Measurements from ENCODE around the gene CLCN4.

CLCN4 gene

DNA sequence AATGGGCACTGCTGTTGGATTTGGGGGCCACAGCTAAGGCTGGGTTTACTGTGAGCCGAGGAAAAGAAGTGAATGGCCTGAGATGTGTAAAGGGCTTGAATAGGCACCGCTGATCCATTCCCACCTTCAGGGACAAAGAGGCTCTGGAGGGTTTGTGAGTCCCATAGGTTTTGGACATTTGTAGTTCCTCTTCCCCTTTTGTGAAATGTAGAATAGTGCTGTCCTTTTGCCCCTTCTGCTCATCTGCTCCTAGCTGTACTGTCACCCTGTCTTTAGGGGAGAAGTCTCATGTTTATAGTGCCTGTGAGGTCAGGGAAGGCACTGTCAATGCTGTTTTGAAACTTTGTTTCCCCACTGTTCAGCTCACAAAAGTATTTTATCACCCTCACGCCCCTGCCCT, 26.4 kb upstream of the CLCN4 start:
- DNase-seq (ENCODE audit: low read depth in 2 of 2) = no peak

DNA sequence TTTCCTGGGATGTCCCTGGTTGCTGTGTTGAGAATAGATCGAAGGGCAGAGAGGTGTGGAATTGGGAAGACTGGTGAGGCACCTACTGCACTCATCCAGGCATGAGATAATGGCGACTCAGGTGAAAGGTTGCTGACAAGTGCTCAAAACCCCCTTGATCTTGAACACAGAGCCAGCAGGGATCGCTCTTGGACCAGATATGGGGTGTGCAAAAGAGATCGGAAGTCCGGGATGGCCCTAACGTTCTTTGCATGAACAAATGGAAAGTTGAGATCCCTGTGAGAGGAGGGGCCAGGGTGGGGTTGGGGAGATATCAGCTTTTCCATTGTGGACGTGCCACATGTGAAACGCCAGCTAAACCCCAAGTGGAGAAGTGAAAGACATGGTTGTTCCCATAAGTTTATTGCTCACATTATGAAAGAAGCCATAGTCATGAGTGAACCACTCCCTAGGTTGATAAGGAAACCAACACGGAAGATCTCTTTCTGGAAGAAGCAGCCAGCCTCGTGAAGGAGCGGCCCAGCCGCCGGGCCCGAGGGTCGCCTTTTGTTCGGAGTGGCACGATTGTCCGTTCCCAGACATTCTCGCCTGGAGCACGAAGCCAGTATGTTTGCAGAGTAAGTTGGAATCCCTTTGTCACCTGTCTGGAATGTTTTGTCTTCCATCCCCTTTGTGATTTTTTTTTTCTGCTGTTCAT, 22.6 kb upstream of the CLCN4 start:
- DNase-seq (ENCODE audit: low read depth in 2 of 2) = no peak

DNA sequence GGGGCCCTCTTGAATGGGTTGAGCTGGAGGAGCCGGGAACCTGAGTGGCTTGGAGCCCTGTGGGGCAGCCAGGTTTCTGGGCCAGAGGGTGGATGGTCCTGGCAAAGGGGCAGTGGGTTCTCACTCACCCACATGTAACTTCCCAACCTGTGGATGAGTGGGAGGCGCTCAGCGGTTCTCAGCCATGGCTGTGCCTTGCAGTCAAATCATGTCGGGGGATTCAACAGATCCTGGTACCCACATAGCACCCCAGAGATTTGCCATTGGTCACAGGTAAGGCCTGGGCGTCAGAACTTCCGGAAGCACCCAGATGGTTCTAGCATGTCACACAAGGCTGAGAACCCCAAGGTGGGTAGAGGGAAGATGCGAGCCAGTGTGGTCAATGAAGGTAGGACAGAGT, 21.9 kb upstream of the CLCN4 start:
- no peak for DNase-seq (ENCODE audit: low read depth in 2 of 2)

DNA sequence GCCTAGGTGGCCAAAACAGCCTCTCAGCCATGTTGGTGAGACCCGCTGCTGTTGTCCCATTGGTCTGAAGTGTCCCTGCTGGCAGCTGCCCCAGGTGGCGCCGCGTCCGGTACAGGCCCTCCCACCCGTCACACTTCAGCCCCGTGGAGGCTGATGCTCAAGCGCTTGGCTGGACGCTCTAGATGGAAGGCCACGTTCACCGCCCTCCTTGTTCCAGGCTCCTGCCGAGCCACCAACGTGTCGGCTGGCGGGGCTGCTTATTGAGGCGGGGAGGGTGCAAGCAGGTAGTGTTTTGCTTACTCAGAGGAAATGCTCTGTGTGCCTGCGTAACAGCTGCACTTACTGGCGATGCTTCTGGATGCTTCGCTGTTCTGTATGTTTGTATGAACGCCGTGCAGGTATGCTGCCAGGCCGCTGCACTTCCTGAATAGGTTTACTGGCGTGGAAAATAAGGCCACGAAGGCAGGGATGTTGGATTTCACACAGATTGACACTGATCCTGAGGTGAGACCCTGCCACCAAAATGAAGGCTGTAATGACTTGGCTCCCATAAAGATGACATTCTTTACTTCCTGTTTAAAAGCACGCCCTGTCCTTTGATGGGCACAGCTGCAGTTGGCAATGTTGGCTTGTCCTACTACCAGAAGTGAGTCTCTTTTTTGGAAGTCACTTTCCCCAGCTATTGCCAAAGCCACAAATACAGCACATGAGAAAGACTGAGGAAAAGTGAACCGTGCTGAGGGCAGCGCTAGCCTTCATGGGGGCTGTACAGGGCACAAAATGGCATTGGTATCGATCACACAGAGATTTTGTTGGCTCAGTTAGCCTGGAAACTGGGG, 21.0 kb upstream of the CLCN4 start:
- DNase-seq (ENCODE audit: low read depth in 2 of 2) = no peak

DNA sequence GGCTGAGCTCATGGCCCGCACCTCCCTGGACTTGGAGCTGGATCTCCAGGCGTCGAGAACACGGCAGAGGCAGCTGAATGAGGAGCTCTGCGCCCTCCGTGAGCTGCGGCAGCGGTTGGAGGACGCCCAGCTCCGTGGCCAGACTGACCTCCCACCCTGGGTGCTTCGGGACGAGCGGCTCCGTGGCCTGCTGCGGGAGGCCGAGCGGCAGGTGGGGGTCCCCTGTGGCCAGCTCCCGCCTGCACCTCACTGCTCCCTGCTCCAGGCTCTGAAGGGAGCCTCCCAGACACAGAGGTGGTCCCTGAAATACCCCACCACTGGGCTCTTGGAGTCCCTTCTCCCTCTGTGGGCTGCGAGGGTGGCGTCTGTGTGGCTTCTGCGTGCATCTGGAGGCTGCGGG, 18.0 kb upstream of the CLCN4 start:
- no peak for DNase-seq (ENCODE audit: low read depth in 2 of 2)

DNA sequence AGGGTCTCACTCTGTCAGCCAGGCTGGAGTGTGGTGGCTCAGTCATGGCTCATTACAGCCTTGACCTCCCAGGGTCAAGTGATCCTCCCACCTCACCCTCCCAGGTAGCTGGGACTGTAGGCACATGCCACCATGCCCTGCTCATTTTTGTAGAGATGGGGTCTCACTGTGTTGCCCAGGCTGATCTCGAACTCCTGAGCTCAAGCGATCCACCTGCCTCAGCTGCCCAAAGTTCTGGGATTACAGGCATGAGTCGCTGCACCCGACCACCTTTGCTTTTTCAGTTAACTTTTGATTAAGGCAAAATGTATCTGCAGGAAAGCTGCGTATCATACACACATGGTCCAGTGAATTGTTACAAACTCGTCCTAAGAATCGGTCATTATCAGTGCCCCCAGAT, 16.5 kb upstream of the CLCN4 start:
- no peak for DNase-seq (ENCODE audit: low read depth in 2 of 2)

DNA sequence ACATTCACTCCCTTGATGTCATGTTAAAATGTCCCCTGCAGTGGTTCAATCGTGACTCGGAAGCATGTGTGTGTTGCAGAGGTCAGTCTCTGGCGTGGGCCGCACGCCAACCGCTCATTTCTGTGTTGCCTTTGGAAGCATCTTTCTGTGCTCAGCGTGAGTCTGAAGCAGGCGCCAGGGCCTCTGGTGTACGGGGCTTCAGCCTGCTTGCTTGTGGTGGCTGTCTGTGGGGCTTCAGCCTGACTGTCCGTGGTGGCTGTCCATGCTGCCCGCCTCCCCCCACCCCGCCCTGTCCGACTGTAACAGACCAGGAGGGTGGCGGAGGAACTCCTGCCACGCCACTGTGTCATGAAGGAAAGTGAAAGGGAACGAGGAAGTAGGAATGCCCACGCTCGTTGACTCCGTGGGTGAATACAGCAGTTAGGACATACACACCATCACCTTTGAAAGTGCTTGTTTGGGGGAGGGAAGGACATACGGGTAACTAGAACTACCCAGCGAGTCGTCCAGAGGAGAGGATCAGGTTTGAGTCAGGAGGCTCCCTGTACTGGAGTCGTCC, 14.7 kb upstream of the CLCN4 start:
- DNase-seq (ENCODE audit: low read depth in 2 of 2) = no peak

DNA sequence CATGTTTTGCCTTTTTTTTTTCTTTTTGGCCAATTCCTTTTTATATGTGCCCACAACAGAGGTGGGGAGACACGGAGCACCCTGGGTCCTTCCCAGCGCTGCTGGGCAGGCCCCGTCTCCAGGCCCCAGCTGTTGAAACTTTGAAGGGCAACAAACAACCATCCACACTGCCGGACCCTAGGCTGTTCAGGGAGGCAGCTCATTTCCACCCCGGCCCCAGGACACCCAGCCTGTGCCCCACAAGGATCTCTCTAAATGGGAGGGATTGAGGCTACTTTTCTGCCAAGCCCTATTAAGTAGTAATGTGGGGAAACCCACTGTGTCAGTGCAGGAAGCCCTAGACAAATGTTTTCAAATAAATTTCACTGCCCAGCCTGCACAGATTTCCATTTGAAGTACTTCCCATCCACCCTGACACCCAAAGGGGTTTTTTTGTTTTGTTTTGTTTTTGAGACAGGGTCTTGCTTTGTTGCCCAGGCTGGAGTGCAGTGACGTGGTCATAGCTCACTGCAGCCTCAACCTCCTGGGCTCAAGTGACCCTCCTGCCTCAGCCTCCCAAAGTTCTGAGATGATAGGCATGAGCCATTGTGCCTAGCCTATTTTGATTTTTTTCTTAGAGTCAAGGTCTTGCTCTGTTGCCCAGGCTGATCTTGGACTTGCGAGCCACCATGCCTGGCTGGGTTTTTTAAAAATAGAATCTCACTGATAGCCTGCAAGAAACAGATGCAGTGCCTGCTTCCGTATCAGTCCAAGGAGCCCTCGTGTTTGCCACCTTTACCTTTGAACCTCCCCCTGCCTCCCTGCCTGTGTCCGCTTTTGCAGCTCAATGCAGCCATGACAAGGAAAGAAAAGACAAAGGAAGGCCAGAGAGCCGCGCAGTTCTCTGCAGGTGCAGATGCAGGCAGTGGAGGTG, 13.4 kb upstream of the CLCN4 start:
- no peak for DNase-seq (ENCODE audit: low read depth in 2 of 2)

DNA sequence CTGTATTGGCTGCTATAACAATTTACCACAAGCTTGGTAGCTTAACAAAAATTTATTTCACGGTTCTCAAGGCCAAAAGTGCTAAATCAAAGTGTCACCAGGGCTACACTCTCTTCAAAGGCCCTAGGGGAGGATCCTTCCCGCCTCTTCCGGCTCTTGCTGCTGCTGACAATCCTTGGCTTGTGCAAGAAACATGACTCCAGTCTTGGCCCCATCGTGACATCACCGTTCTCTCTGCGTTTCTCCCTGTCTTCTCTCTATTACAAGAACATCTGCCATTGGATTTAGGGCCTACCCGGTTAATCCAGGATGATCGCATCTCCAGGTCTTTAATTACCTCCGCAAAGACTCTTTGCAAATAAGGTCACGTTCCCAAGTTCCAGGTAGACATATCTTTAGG, 10.4 kb upstream of the CLCN4 start:
- DNase-seq (ENCODE audit: low read depth in 2 of 2) = no peak

DNA sequence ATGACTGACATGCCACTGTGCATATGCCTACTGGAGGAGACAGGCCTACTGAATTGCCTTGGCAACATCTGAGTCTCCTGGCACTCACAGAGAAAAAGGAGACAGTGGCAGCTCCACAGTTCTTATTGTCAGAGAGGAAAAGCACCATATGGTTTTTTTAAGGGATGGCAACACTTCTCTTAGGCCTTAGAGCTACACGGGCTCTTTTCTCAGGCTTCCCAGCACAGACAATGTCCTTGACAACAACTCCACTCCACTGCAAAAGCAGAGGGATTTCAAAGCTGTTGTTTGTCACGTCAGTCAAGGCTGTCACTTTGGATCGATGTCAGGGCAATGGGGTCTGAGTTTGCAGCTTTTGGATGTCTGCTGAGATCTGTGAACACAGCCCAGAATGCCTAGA, 4.7 kb upstream of the CLCN4 start:
- DNase-seq (ENCODE audit: low read depth in 2 of 2) = no peak

DNA sequence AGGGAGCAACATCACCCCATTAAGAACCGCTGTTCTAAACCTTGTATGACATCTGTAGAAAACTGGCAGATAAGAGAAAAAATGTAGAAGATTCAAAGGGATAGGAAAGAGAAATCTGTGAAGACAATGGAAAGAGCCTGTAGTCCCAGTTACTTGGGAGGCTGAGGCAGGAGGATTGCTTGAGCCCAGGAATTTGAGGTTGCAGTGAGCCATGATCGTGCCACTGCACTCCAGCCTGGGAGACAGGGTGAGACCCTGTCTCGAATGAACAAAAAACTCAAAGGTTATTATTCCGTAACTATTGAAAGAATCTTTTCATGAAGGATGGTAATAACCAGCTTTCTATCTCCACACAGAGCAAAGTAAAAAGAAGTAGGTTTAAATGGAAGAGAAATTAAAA, 1.6 kb upstream of the CLCN4 start:
- no peak for DNase-seq (ENCODE audit: low read depth in 2 of 2)

DNA sequence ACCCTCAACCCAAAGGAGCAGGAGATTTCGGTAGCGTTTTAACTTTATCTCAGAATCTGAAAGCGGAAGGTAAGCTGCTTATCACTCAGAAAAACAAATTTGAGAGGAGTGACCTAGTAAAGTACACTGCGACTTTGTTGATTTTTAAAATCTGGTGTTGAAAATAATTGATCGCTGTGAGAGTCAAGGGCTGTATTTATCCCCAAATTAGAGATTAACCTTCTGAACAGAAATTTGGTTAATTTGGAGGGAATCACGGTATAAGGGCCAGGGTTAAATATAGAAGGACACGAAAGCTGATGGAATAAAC, 212 bp downstream of the CLCN4 start:
- no peak for DNase-seq (ENCODE audit: low read depth in 2 of 2)

DNA sequence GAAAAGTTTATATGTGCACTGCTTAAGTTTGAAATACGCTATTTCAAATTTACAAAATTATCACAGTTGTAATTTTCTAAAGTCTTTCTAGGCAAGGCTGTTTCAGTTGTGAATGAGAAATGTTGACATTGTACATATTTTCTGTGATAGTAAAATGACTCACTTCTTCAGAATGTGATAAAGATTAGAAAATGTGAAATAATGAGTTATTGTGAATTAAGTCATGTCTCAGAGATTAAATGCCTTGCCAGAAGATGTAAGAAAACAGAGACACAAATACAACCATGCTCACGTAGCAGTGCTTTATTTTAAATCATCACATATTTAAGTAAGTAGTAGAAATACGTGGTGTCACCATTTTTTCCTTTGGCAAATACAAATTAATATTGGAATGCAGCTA, 768 bp downstream of the CLCN4 start:
- DNase-seq (ENCODE audit: low read depth in 2 of 2) = no peak

DNA sequence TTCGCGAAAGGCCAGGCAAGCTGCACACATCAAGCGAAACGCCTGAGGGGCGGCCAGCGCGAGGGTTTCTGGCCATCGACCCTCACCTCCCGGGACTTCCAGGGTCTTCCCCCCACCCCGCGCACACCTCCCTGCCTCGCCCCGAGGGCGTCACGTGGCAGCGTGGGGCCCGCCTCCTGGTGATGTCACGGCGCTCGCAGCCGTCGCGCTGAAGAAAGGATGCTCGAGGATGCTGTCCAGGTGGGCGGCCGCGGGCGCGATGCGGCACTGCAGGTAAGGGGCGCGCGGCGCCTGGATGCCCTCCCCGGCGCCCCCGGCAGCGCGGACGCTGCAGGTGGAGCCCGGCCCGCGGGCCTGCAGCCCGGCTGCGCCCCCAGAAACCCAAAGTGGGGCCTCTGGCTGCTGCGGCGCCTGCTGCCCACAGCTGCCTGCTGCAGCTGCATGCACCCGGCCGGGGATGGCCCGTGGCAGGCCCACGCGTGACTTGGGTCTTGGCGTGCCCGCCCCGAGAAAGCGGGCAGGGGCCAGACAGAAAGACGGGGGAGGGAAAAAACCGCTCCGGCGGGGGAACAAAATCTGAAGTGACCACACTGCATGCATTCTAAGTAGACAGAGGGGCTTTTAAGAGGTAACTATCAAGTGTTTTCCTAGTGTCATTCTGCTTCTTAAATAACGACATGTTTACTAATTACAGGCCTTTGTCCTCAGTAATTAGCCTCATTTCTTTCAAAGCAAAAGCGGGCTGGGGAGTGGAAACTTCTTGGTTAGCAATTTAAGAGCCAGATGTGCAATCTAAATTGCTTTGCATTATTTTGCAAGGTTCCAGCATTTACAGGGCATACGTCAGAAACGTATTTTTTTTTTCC, 1.7 kb downstream of the CLCN4 start:
- DNase-seq (ENCODE audit: low read depth in 2 of 2) = no peak

DNA sequence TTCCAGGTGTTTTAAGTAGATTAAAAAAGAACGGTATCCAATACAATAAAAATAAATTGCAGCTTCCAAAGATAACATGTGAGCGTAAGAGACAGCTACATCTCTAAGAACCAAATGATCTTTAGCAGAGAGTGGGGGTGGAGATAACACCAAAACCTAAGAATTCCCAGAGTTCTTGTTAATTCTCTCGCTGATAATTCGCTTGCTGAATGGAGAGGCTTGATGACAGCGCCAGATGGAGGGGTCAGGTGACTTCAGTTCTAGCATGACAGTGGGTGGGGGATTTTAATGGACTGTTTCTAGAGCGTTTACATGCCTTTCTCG, 2.3 kb downstream of the CLCN4 start:
- DNase-seq (ENCODE audit: low read depth in 2 of 2) = no peak

DNA sequence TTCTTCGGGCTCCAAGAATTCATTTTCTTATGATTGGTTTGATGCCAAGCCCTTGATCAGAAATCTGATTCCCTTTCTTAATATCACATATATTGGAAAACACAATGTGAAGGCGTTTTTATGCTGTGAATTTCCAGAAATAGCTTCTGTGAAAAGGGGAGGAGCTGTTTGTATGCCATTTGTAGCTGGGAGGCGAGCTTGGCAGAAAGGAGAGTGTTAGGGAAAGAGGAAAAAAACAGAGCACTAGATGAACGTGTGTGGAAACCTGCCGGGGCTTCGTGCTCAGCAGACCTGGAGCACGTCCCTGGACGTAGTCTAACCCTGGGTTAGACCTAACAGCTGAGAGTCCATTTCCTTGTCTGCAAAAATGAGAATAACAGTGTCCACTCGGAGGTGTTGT, 3.4 kb downstream of the CLCN4 start:
- DNase-seq (ENCODE audit: low read depth in 2 of 2) = no peak

DNA sequence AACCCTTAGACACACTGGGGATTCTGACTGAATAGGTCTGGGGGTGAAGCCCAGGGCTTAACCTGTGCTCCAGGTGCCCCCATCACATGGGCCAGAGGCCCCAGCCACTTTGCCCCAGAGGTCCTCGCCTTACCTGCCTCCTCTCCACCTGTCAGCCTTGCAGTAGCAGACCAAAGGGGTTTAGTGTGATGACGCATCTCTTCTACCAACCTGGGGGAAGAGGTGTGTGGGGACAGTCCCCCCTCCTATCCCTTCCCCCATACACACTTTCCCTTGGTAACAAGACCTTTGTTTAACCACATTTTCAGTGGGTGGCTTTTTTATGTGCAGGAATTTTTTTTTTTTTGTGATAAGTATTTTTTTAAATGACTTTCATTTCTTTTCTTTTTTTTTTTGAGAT, 6.3 kb downstream of the CLCN4 start:
- DNase-seq (ENCODE audit: low read depth in 2 of 2) = no peak

DNA sequence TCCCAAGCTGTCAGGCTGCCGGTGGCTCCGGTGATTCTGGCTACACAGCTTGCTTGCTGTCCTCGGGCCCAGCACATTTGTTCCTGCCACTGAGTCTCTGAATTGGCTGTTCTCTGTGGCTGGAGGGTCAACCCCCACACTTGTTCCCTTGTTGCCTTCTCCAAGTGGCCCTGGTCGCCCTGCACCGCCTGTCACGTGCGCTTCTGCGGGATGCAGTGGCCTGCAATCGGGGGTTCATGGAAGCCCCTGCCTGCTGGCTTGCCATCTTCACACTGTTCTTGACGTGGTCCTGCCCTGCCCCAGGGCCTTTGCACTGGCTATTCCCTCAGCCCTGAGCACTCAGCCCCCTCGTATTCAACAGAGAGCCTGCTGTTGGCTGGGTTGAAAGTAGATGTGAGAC, 8.1 kb downstream of the CLCN4 start:
- no peak for DNase-seq (ENCODE audit: low read depth in 2 of 2)

DNA sequence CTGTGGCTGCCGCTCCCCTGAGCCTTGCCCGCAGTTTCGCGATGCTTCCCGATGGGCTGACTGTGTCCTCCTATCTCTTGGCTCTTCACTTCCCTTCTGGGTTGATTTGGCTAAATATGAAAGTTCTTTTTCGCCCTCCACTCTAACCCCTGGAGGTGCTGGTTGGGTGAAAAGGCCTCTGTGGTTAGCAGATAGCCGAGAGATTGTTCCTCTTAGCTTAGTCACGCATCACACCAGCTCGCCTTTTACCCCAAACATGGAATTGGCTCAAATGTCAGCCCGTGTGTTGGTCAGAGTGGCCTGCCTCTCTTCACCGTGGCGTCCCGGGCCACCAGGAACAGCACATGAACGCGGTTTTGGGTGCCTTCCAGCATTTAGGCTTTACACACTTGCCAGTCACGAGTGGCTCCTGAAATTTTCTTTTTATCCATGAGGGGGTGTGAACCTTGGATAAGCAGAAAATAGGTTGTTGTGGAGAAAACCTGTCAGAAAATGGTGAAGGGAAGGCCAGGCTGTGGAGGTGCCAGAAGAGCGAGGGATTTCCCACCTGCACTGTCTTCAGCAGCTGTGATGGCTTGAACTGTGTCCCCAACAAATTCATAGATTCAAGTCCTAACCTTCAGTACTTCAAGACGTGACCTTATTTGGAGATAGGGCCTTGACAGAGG, 8.9 kb downstream of the CLCN4 start:
- no peak for DNase-seq (ENCODE audit: low read depth in 2 of 2)

DNA sequence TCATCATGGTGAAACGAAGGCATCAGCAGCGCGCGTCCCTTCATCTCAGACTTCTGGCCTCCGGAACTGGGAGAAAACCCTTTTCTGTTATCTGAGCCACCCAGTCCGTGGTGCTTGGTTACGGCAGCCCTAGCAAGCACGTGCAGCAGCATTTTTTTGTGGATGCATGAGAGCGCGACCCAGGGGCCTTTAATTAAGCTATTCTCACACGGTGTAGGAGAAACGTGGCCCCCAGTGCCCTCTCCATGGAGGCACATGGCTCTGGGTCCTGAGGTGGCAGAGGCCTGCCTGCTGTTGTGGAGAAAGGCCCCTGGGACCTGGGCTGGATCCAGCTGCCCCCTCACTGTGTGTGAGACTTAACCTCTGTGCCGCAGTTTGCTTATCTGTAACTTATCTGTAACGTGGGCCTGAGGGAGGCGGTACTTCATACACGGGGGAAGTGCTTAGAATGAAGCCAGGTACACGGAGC, 9.5 kb downstream of the CLCN4 start:
- no peak for DNase-seq (ENCODE audit: low read depth in 2 of 2)

DNA sequence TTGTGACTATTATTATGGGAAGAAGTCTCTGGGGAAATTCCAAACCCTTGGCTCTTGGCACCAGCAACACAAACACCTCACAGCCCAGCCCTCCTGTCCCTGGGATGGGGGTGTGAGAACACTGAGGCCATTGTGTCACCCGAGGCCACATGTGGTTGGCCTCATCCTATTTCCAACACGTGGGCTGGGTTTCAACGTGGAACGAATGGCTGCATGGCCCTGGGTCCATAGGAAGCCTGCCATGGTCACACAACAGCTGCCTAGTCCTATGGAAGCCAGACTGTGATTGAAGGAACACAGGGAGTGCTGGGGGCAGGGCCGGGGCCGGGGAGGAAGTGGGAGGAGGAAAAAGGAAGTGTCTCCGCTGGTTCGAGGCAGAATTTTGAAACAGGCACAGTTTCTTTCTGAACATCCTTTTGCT, 10.0 kb downstream of the CLCN4 start:
- DNase-seq (ENCODE audit: low read depth in 2 of 2) = no peak

Data from stimulated activated CD4-positive, alpha-beta T cell treated with anti-CD3 and anti-CD28 coated beads, Interleukin-4, amount 100 ng/mL, for 48 hours (primary cell).